ENCODE results near the gene INTS1.

DNA sequence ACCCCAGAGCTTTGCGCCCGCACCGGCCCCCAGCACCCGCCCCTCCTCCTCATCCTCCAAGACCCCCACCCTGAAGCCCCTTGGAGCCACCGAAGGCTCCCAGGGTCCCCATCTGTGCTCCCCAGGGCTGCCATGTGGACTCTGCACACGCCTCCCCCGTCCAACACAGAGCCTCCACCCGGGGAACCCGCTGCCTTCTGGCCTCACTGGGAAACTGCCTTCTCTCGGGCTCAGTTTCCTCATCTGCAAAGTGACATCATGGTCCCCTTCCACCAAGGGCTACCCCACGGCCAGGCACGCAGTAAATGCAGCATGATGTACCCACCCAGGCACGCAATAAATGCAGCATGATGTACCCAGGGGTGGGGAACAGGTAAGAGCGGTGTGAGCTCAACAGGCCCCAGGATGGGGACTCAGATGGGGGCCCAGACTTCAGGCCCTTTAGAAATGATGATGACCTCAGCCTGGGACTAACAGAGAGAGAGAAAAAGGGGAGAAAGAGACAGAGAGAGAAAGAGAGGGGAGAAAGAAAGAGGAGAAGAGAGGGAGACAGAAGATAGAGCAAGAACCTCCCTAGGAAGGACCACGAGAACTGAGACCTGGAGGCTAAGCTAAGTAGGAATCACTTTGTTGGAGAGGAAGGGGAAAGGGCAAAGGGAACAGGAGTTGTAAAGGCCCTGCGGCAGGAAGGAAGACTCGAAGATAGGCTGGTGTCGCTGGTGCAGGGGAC is 42.4 kb downstream of the INTS1 start:
- TF ChIP-seq EZH2 (IDR thresholded peaks at IDR 0.05; ENCODE audit: borderline replicate concordance, low read length), result no peak
- TF ChIP-seq CTCF (IDR thresholded peaks at IDR 0.05; ENCODE audit: low read length), result no peak

All from OCI-LY1 (cell line).